GM12878 (cell line): ENCODE data around the gene C1orf52.

Experiments
- ASH2L ChIP-seq: fragments of 300-600, 200-600 bp; sonication (generic); IDR thresholded peaks from 2 replicates; pipeline ENCODE4 v1.6.1; 2017; ENCODE audit warnings: low read depth, mild to moderate bottlenecking, borderline replicate concordance
- CHD1 ChIP-seq: IDR thresholded peaks from 2 replicates; pipeline ENCODE4 v1.6.1; 2012; ENCODE audit warnings: low read depth, low read length, improper control_type of control experiment
- MEF2A ChIP-seq: IDR thresholded peaks from 2 replicates; pipeline ENCODE4 v1.6.1; 2011; ENCODE audit warnings: low read depth, mild to moderate bottlenecking, low read length, moderate library complexity; ENCODE audit not compliant: insufficient read depth
- POLR2A ChIP-seq: IDR thresholded peaks from 2 replicates; pipeline ENCODE4 v1.6.1; 2011; ENCODE audit warnings: low read depth, mild to moderate bottlenecking, low read length
- POU2F2 ChIP-seq: IDR thresholded peaks from 3 replicates; pipeline ENCODE4 v1.6.1; 2011; ENCODE audit warnings: low read depth, mild to moderate bottlenecking, low read length, borderline replicate concordance
- TF ChIP-seq, protein P1 (sequence below), 3 experiments: IDR thresholded peaks in 2 of 3; conservative IDR thresholded peaks in 1 of 3; 2 replicates each; pipeline ENCODE4 v1.5.1; 2011; ENCODE audit warnings: low read depth in 3 of 3, low read length in 3 of 3, mild to moderate bottlenecking in 3 of 3, control low read depth in 2 of 3, moderate library complexity in 2 of 3, inconsistent platforms in 1 of 3, mixed read lengths in 1 of 3; ENCODE audit not compliant: control insufficient read depth in 2 of 3, insufficient read depth in 1 of 3; ENCODE audit errors: extremely low read depth in 1 of 3
- TF ChIP-seq, protein P2 (sequence below): IDR thresholded peaks from 2 replicates; pipeline ENCODE4 v1.6.1; 2011; ENCODE audit warnings: low read depth, low read length, improper control_type of control experiment, borderline replicate concordance
- TF ChIP-seq, protein P3 (sequence below): IDR thresholded peaks from 2 replicates; pipeline ENCODE4 v1.6.1; 2012; ENCODE audit warnings: low read depth, low read length, improper control_type of control experiment

DNA sequence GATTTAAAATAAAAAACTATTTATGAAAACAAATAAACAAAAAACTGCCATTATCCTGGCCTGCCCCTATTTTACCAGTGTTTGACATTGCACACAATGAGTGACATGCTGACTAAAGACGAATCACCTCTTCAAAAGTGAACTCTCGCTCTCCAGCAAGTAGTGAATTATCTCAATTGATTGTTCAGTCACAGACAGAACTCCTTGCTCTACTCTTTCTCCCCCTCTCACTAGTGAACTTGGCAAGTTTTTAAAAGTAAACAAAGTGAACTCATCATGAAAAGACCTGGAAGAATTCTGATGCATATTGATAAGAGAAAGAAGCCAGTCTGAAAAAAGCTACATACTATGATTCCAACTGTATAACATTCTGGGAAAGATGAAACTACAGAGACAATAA is 4.7 kb upstream of the C1orf52 start:
- TF ChIP-seq, protein P1, sequence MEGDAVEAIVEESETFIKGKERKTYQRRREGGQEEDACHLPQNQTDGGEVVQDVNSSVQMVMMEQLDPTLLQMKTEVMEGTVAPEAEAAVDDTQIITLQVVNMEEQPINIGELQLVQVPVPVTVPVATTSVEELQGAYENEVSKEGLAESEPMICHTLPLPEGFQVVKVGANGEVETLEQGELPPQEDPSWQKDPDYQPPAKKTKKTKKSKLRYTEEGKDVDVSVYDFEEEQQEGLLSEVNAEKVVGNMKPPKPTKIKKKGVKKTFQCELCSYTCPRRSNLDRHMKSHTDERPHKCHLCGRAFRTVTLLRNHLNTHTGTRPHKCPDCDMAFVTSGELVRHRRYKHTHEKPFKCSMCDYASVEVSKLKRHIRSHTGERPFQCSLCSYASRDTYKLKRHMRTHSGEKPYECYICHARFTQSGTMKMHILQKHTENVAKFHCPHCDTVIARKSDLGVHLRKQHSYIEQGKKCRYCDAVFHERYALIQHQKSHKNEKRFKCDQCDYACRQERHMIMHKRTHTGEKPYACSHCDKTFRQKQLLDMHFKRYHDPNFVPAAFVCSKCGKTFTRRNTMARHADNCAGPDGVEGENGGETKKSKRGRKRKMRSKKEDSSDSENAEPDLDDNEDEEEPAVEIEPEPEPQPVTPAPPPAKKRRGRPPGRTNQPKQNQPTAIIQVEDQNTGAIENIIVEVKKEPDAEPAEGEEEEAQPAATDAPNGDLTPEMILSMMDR (IDR thresholded peaks at IDR 0.05 in 2 of 3, conservative IDR thresholded peaks at IDR 0.05 in 1 of 3; ENCODE audit: control insufficient read depth in 2 of 3, extremely low read depth in 1 of 3, insufficient read depth in 1 of 3, low read depth in 3 of 3, low read length in 3 of 3): no peak
- TF ChIP-seq, protein P2, sequence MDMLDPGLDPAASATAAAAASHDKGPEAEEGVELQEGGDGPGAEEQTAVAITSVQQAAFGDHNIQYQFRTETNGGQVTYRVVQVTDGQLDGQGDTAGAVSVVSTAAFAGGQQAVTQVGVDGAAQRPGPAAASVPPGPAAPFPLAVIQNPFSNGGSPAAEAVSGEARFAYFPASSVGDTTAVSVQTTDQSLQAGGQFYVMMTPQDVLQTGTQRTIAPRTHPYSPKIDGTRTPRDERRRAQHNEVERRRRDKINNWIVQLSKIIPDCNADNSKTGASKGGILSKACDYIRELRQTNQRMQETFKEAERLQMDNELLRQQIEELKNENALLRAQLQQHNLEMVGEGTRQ: no peak
- TF ChIP-seq ASH2L (no peak), POU2F2 (no peak), CHD1 (no peak), POLR2A (no peak), MEF2A (no peak)
- TF ChIP-seq, protein P3, sequence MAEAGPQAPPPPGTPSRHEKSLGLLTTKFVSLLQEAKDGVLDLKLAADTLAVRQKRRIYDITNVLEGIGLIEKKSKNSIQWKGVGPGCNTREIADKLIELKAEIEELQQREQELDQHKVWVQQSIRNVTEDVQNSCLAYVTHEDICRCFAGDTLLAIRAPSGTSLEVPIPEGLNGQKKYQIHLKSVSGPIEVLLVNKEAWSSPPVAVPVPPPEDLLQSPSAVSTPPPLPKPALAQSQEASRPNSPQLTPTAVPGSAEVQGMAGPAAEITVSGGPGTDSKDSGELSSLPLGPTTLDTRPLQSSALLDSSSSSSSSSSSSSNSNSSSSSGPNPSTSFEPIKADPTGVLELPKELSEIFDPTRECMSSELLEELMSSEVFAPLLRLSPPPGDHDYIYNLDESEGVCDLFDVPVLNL: no peak
